H1 (cell line): ENCODE results near the gene BIRC2.

Experiments
- CTCF ChIP-seq, 3 experiments: IDR thresholded peaks; 1 replicate in 2 of 3; 2 replicates in 1 of 3; pipeline versions ENCODE4 v1.5.1 to v1.6.1; 2011; ENCODE audit warnings: low read length in 3 of 3, mild to moderate bottlenecking in 3 of 3, inconsistent platforms in 2 of 3, low read depth in 1 of 3, moderate library complexity in 1 of 3; ENCODE audit not compliant: insufficient read depth in 1 of 3; ENCODE audit errors: control extremely low read depth in 1 of 3
- EZH2 ChIP-seq: fragments of 200-600 bp; sonication (generic); IDR thresholded peaks from 2 replicates; pipeline ENCODE4 v1.7.1; 2012; ENCODE audit warnings: low read depth, mild to moderate bottlenecking, moderate library complexity, low read length, inconsistent platforms; ENCODE audit not compliant: severe bottlenecking
- POLR2AphosphoS5 ChIP-seq: IDR thresholded peaks from 2 replicates; pipeline ENCODE4 v1.6.1; 2011; ENCODE audit warnings: low read depth, low read length
- SP4 ChIP-seq: IDR thresholded peaks from 2 replicates; pipeline ENCODE4 v1.6.1; 2012; ENCODE audit warnings: low read length, inconsistent platforms

GRCh38 chr11:102375720-102376399 is 28.8 kb downstream of the BIRC2 start:
- TF ChIP-seq EZH2 (no peak), SP4 (no peak), CTCF (IDR thresholded peaks at IDR 0.05; ENCODE audit: control extremely low read depth in 1 of 3, insufficient read depth in 1 of 3, low read depth in 1 of 3, low read length in 3 of 3) (no peak), POLR2AphosphoS5 (no peak)
